ENCODE data around the gene LRRD1. TPM values are rescaled to one million over a fixed set of nuclear protein-coding genes. Genes with fewer than 3 reads are reported as not detected.

The LRRD1 gene
- total RNA-seq, 1 experiment from 2014 or later, result not detected

GRCh38 chr7:92133737-92134270 lies 45.1 kb downstream of the LRRD1 start (continued):
- TF ChIP-seq FOXJ3 (CRISPR knock-in tag; IDR thresholded peaks at IDR 0.05; ENCODE audit: borderline replicate concordance), result no peak
- TF ChIP-seq MYBL2 (CRISPR knock-in tag; IDR thresholded peaks at IDR 0.05), result no peak
- no peak for TF ChIP-seq JUN (CRISPR knock-in tag; IDR thresholded peaks at IDR 0.05)
- 0 out of 2 replicates have a peak, but pooled peaks have one; percentile 22 for TF ChIP-seq IRF1 (CRISPR knock-in tag; IDR thresholded peaks at IDR 0.05)
- TF ChIP-seq, protein P1, sequence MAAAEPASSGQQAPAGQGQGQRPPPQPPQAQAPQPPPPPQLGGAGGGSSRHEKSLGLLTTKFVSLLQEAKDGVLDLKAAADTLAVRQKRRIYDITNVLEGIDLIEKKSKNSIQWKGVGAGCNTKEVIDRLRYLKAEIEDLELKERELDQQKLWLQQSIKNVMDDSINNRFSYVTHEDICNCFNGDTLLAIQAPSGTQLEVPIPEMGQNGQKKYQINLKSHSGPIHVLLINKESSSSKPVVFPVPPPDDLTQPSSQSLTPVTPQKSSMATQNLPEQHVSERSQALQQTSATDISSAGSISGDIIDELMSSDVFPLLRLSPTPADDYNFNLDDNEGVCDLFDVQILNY (CRISPR knock-in tag; IDR thresholded peaks at IDR 0.05), result 0 out of 2 replicates have a peak, but pooled peaks have one; percentile 38
- TF ChIP-seq ATF1 (CRISPR knock-in tag; IDR thresholded peaks at IDR 0.05), result no peak
- no peak for TF ChIP-seq ZNF219 (CRISPR knock-in tag; IDR thresholded peaks at IDR 0.05; ENCODE audit: borderline replicate concordance)
- no peak for TF ChIP-seq PRRX2 (CRISPR knock-in tag; IDR thresholded peaks at IDR 0.05)
- peak; percentile 77; the same call in 1 of the 2 replicates for TF ChIP-seq KAT7 (CRISPR knock-in tag; IDR thresholded peaks at IDR 0.05; ENCODE audit: borderline replicate concordance)
- TF ChIP-seq ELF4 (CRISPR knock-in tag; IDR thresholded peaks at IDR 0.05; ENCODE audit: low read depth), result no peak
- TF ChIP-seq SMAD3 (CRISPR knock-in tag; IDR thresholded peaks at IDR 0.05; ENCODE audit: borderline replicate concordance), result peak; percentile 25; the same call in 1 of the 2 replicates
- TF ChIP-seq ARID4B (CRISPR knock-in tag; IDR thresholded peaks at IDR 0.05; ENCODE audit: borderline replicate concordance), result no peak
- TF ChIP-seq RELA (CRISPR knock-in tag; IDR thresholded peaks at IDR 0.05; ENCODE audit: borderline replicate concordance), result peak; percentile 74; the same call in 1 of the 2 replicates
- TF ChIP-seq GRHL2 (CRISPR knock-in tag; IDR thresholded peaks at IDR 0.05; ENCODE audit: insufficient replicate concordance, severe bottlenecking), result no peak
- TF ChIP-seq MXD4 (CRISPR knock-in tag; IDR thresholded peaks at IDR 0.05; ENCODE audit: borderline replicate concordance), result no peak
- no peak for TF ChIP-seq EMX1 (CRISPR knock-in tag; IDR thresholded peaks at IDR 0.05)
- TF ChIP-seq GABPB1 (CRISPR knock-in tag; IDR thresholded peaks at IDR 0.05), result no peak
- TF ChIP-seq NFE2L1 (CRISPR knock-in tag; IDR thresholded peaks at IDR 0.05), result no peak
- TF ChIP-seq, protein P2, sequence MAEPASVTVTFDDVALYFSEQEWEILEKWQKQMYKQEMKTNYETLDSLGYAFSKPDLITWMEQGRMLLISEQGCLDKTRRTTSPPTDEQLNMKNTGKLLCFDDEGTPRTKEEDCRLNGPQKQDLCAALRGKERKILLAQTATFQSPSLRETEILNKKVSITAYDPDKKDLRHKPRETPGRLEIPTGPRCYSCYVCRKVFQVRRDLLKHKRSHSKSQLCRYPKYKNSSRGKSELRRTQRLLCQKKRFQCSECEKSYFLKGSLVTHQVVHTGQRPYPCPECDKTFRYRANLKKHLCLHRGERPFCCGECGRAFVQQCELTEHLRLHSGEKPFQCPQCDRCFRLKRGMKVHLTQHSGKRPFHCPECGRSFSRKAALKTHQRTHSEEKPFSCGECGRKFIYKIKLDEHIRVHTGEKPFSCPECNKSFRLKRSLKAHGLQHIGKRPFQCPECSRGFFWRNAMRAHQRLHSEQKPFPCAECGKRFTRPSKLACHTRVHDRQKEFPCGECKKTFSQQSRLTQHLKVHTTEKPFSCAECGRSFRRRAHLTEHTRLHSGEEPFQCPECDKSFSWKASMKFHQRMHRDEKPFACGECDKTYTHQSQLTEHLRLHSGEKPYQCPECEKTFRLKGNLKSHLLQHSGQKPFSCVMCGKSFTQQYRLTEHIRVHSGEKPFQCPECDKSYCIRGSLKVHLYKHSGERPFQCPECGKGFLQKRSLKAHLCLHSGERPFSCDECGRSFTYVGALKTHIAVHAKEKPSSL (CRISPR knock-in tag; conservative IDR thresholded peaks at IDR 0.05), result no peak
- TF ChIP-seq SOX15 (CRISPR knock-in tag; IDR thresholded peaks at IDR 0.05), result no peak
- TF ChIP-seq TEAD4 (CRISPR knock-in tag; IDR thresholded peaks at IDR 0.05), result peak; percentile 11; the same call in 1 of the 2 replicates
- no peak for TF ChIP-seq ATF2 (CRISPR knock-in tag; IDR thresholded peaks at IDR 0.05; ENCODE audit: borderline replicate concordance, low read depth)
- TF ChIP-seq ZNF121 (CRISPR knock-in tag; IDR thresholded peaks at IDR 0.05), result no peak
- TF ChIP-seq, protein P3, sequence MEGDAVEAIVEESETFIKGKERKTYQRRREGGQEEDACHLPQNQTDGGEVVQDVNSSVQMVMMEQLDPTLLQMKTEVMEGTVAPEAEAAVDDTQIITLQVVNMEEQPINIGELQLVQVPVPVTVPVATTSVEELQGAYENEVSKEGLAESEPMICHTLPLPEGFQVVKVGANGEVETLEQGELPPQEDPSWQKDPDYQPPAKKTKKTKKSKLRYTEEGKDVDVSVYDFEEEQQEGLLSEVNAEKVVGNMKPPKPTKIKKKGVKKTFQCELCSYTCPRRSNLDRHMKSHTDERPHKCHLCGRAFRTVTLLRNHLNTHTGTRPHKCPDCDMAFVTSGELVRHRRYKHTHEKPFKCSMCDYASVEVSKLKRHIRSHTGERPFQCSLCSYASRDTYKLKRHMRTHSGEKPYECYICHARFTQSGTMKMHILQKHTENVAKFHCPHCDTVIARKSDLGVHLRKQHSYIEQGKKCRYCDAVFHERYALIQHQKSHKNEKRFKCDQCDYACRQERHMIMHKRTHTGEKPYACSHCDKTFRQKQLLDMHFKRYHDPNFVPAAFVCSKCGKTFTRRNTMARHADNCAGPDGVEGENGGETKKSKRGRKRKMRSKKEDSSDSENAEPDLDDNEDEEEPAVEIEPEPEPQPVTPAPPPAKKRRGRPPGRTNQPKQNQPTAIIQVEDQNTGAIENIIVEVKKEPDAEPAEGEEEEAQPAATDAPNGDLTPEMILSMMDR (IDR thresholded peaks at IDR 0.05), result peak; percentile 93
- TF ChIP-seq TCF7 (CRISPR knock-in tag; IDR thresholded peaks at IDR 0.05; ENCODE audit: low read depth), result no peak
- peak; percentile 14; the same call in 1 of the 2 replicates for TF ChIP-seq ZNF416 (CRISPR knock-in tag; IDR thresholded peaks at IDR 0.05)
- peak; percentile 37; the same call in 1 of the 2 replicates for TF ChIP-seq NFATC4 (CRISPR knock-in tag; IDR thresholded peaks at IDR 0.05)
- TF ChIP-seq, protein P4, sequence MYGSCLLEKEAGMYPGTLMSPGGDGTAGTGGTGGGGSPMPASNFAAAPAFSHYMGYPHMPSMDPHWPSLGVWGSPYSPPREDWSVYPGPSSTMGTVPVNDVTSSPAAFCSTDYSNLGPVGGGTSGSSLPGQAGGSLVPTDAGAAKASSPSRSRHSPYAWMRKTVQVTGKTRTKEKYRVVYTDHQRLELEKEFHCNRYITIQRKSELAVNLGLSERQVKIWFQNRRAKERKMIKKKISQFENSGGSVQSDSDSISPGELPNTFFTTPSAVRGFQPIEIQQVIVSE (CRISPR knock-in tag; IDR thresholded peaks at IDR 0.05; ENCODE audit: borderline replicate concordance), result no peak
- TF ChIP-seq FOXK1 (CRISPR knock-in tag; IDR thresholded peaks at IDR 0.05), result no peak; the same call in 1 of the 2 replicates
